Embryonic facial prominence (tissue), 1 donor: Measurements from ENCODE around the gene PCOLCE2.

Experiments used
- DNase-seq: peaks from one replicate; pipeline ENCODE4 v3.0.0-alpha.2; 2016; ENCODE audit errors: extremely low spot score

PCOLCE2 gene, protein sequence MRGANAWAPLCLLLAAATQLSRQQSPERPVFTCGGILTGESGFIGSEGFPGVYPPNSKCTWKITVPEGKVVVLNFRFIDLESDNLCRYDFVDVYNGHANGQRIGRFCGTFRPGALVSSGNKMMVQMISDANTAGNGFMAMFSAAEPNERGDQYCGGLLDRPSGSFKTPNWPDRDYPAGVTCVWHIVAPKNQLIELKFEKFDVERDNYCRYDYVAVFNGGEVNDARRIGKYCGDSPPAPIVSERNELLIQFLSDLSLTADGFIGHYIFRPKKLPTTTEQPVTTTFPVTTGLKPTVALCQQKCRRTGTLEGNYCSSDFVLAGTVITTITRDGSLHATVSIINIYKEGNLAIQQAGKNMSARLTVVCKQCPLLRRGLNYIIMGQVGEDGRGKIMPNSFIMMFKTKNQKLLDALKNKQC

DNA sequence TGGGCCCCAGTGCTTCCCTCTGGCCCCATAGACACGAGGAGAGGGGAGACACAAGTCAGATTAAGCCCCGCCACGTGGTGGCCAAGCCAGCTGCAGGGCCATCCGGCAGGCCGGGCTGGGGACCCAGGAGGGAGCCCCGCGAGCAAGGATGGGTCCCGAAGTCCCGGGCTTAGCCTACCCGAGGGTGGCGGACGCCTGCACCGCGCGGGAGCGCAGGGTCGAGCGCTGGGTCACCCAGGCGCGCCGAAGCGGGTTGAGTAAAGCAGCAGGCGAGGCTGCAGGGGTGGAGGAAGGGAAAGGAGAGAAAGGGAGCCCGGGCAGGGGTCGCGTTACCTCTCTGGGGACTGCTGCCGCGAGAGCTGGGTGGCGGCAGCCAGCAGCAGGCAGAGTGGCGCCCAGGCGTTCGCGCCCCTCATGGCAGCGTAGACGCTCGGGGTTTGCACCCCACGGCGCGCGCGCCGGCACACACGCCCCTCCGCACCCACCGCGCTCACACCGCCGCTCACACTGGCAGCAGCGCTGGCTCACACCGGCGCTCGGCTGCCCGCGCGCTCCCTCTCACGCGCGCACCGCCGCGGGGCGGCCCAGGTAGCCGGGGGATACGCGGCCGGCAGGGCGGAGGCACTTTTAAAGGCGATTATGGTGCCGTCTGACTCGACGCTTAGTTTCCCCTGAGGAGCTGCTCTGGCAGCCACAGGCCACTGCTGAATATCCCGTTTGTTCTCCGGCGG is at the start of gene PCOLCE2:
Gene PCOLCE2, minus strand, starts transcription at position 603 of the 731 bp plus-strand sequence. Its CDS starts 187 bp downstream, at position 416.
- DNase-seq, result no peak

DNA sequence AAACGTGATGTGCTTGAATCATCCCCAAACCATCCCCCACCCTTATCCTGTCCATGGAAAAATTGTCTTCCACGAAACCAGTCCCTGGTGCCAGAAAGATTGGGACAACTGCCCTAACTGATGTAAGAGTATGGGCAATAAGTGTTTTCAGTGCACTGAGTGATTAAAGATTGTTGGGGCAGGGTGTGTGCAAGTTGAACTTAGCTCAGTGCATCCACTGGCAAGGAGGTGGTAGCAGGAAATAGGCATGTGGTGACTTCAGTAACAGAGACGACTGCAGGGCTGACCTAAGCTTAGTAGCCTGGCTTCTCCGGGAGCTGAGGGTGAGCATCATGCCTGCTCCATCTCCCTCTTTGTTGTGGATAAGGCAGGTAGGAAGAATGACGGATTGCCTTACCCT is 47.1 kb upstream of the PCOLCE2 start:
- DNase-seq, result no peak

DNA sequence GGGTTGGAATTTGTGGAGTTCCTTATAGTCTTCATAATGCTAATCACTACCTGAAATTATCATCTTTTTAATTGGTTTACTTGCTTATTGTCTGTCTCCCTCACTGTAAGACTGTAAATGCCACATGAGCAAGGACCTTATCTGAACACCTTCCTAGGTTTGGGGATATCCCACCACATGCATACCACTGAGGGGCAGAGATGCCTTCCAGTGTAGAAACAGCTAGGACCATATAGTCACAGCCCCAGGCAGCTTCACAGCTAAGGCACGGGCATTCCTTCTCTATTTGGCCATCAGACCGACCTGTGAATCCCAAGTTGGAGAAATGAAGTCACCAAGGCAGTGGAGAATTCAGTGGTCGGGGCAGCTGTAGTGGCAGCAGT is 46.0 kb upstream of the PCOLCE2 start:
- no peak for DNase-seq

DNA sequence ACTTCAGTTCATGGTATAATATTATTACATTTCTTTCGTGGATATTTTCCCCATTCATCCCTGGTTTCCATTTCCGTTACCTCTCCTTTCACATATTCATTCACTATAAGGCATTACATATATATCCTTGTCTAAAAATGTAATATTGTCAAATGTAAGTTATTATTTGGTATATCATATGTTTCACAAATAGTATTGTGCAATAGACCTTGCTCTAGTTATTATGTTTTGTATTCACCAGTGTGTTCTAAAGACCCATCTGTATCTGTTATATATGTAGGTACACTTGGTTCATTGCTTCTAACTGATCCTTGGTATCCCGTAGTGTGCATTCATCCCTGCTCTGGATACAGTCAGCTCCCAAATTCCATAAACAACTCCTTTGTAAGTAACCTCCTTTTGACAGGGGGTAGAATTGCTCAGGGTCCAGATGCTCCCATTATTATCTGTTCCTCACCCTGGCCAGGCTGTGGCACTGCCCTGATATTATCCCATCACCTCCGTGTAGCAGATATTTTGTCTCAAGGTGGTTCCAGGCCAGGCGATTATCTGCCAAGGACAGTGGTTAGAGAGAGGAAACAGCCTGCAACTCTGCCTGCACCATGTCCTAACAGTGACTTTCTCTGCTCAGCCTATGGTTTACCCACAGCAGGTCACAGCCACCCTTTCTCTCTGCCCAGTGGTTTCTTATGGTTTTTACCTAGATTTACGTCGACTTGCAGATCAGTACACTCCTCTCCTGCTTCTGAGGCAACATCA is 45.4 kb upstream of the PCOLCE2 start:
- no peak for DNase-seq

DNA sequence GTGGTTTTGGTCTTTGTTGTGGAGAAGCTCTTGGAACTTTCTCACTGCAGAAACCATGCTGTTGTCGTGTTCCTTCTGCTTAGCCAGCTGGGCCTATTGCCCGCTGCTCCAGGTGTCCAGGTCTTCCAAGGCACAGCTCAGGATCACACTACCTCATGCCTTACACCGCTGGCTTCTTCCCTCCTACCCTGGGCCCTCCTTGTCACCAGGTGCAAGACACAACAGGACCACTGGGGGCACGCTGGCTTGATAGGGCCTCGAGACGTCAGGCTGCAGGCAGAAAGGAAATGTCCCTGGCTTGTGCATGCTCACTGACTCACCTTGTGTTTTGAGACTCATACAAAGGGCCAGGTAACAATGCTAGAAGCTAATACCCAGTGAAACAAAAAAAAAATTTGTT is 42.3 kb upstream of the PCOLCE2 start:
- DNase-seq, result no peak

DNA sequence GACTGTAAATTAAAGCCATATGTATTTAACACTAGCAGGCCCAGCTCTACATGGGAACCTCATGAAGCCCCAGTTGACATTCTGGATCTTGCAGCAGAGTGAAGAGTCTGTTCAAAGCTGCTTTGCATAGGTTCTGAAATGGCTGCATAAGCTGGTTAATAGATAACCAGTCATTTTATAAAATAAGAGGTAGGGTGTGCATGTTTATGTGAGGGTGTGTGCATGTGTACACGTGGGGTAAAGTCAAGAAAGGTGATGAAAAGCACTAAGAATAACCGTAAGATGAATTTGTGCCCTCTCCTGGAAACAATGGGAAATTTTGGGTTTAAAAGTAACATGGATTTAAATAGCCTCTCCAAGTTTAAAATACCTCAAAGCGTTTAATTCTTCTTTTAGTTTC is 41.6 kb upstream of the PCOLCE2 start:
- no peak for DNase-seq

DNA sequence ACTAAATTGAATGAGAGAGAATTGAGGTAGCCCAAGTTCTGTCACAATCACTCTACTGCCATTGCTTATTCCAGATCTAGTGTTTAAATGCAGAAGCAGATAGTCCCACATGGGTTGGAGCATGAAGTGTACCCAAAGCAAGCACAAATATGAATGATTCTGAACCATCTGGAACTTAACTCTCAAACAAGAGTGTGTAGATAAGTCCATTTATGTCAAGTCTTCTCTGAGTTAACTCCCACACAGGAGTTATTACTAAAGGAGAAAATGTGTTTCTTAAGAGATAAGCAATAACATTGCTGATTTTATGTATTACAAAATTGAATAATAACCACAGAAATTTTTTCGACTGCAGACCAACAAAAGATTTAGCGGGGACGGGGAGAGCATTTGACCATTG is 41.0 kb upstream of the PCOLCE2 start:
- DNase-seq, result no peak

DNA sequence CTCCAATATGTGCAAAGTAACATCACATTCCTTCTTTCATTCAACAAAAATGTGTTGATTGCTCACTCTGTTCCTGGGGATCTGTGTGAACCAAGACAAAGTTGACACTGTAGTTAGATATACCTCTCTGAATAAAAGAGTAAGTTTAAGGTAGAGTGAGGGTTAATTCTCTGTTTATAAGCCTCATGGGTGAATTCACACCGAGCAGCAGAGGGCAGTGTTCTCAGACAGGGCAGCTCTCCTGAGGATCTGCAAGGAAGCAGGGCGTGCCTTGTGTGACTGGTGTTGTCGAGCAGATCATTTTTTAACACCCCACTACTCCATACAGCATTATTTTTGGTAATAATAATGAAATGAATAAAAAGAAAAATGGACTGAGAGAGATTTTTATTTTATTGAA is 40.2 kb upstream of the PCOLCE2 start:
- DNase-seq, result no peak

DNA sequence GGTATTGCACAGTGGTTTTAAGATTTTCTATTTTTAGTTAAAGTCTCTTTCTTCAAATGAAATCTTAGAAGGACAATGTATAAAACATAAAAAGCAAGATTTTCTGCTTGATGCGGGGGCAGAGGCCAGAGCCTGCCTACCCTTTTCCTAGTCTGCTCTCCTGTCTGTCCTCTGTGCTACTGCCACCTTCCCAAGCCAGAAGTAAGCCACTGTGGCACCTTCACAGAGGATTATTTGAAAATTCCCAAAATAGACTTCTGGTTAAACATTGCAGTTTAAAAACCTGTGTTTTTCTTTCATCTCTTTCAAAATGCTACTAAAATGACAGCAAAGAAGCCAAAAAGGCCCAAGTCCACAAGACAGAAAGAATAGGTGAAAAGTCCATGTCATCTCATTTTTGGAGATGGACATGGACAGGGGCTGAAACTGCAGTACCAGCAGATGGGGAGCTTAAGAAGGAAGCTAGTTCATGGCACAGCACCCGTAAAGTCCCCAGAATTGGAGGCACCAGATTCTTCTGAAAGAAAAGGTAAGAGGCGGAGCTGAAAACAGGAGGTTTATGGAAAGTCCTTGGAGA is 37.6 kb upstream of the PCOLCE2 start:
- no peak for DNase-seq

DNA sequence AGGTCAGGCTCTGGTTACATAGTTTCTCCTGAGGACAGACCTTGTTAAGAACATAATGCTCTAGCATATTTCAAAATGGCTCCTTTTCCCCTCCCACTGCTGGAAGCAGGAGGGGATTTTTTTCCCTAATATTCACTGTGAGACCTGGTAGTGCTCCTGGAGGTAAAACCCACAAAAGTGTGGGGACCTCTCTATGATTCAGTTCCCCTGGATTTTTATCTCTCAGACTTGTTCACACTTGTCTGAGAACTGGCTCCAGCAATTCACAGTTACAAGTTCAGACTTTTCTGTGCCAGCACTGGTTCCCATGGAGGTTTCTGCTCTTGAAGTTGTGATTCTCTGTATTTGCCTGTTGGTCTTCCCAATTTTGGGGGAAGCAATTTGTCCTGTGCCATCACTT is 36.3 kb upstream of the PCOLCE2 start:
- no peak for DNase-seq

DNA sequence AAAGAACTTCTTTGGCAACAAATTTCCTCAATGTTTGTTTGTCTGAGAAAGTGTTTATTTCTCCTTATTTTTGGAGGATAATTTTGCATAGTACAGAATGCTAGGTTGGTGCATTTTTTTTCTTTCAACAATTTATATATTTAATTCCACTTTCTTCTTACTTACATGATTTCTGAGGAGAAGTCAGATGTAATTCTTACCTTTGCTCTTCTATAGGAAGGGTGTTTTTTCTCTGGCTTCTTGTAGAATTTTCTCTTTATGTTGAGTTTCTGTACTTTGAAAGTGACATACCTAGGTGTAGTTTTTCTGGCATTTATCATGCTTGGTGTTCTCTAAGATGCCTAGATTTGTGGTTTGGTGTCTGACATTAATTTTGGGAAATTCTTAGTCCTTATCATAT is 34.8 kb upstream of the PCOLCE2 start:
- no peak for DNase-seq

DNA sequence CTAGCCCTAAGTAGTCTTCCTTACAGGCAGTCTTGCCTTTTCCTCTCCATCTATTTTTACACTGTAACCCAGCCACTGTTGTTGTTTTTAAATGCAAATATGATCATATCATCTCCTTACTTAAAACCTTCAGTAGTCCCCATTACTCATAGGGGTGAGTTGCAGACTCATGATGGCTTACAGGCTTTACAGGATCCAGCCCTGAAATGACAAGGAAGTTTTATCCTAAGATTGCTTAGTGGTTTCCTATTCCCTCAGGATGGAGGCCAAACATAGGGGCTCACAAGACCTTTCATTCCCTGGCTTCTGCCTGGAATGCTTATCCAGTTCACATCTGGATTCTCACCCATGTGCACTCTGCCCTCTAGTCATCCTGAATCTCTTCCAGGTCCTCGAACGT is 27.7 kb upstream of the PCOLCE2 start:
- DNase-seq, result no peak

DNA sequence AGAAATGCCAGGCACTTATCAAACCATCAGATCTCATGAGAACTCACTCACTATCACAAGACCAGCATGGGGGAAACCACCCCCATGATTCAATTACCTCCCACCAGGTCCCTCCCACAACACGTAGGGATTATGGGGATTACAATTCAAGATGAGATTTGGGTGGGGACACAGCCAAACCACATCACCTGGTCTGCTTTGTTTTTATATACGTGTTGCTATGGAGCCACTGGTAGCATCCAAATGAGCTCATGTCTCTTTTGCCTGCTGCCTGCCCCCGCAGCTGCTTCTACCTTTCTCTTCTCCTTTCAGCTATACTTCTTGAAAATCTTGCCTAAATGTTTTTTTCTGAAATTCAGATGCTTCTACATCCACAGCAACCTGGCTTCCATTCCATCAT is 26.8 kb upstream of the PCOLCE2 start:
- no peak for DNase-seq

DNA sequence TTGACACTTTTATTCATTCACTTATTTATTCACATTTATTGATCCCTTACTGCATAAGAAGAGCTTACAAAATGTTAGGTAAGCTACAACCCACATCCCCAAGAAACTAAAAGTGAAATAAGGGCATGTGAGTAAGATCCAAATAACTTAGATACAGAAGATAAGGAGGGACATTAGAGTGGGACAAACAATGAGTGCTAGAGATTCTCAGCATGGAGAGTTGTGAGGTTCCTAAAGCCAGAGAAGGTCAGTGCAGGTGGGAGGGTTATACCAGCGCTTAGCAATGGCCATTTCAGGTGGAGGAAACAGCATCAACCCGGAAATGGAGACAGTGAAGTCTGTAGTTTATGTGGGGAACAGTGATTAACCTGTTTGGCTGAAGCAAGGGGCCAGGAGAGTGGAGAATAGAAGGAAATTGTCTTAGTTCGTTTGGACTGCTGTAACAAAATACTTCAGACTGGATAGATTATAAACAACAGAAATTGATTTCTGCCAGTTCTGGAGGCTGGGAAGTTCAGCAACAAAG is 25.5 kb upstream of the PCOLCE2 start:
- no peak for DNase-seq

DNA sequence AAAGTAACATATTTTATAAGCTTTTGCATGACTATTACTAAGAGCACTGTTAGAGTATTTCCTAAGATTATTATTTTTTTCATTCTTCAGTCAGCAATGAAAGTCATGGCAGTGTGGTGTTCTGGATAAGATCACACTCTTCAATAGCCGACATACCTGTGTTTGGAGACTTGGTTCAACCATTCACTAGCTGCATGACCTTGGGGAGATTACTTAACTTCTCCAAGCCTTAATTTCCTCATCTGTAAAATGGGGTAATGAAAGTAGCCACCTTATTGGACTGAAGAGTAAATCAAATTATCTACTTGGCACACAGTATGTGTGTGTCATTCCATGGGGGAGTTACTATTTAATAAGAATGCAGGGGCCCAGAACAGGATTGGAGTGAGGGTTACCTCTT is 24.5 kb upstream of the PCOLCE2 start:
- no peak for DNase-seq

DNA sequence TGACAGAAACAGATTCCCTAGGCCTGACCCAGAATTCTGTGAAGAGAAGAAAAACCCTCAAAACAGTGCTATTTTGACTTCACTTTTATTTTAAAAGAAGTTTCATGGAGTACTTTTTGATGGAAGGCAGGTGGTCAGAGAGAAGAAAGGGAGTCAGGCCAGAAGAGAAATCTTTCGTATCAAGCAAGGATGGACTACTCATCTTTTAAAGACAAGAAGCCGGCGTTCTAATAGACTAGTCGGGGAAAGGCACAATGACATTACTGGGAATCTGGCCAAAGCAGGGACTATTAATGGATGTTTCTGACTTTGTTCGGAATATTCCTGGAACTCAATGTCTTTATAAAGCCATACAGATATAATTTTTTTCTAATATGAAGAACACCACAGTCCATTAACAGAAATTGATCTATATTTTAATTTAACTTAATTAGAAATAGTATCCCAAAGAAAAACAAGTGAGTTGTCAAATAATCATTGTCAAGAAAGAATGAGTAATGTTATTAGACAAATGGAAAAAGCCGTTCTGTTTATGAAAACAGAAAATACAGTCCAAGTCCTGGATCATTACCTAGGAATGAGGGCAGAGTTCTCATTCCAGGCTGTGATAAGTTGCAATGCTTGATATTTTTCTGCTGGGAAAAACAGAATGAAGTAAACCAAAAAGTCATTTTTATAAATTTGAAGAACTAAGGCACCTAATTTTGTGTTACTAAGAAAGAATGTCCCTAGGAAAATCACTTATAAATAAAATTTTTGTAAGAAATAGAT is 23.7 kb upstream of the PCOLCE2 start:
- DNase-seq, result no peak

DNA sequence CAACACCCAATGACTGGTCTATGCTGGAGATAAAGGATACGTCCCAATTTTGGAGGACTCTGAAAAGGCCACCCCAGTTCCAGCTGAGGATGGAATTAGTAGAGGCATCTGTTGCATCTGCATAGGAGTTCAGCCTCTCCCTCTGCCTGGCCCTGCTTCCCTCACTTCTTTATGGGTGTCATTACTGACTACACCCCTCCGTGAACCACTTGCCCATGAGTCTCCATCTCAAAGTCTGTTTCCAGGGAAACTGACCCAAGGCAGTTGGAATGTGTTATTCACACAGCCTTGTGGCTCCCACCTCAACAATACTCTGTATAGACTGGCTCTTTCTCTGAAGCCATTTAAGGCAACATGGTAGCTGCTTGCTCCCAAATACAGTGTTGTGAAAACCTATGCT is 21.4 kb upstream of the PCOLCE2 start:
- no peak for DNase-seq

DNA sequence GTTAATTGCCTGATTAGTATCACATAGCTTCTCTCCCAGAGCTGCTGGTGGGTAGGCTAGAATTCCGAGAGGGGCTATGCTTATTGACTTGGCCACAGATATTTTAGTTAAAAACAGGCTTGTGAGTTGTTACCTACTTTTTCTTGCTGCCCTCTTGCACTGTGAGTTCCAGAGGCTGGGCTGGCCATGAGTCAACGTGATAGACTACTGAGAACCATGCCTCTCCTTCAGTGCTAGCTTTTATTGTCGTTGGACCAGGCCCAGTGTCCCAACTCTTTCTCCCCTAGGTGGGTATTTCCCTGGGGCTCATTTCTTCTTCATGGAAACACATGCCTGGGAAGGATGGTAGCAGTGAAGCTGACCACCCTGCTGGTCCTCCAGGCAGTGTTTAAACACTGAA is 20.4 kb upstream of the PCOLCE2 start:
- DNase-seq, result no peak

DNA sequence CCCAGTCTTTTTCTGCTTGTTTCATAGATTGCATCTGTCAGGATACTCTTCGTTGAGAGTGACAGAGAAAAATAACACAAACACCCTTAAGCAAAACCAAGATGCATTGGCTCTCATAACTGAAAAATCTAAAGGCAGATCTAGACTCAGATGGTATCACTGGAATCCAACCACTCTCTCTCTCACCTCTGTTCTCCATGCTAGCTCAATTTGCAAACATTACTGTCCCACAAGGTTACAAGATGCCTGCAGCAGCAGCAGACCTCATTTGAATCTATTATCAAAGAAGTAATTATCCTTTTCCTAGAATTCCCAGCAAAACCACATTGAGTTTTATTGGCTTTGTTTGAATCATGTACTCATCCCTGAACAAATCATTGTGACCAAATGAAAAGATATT is 19.1 kb upstream of the PCOLCE2 start:
- no peak for DNase-seq

DNA sequence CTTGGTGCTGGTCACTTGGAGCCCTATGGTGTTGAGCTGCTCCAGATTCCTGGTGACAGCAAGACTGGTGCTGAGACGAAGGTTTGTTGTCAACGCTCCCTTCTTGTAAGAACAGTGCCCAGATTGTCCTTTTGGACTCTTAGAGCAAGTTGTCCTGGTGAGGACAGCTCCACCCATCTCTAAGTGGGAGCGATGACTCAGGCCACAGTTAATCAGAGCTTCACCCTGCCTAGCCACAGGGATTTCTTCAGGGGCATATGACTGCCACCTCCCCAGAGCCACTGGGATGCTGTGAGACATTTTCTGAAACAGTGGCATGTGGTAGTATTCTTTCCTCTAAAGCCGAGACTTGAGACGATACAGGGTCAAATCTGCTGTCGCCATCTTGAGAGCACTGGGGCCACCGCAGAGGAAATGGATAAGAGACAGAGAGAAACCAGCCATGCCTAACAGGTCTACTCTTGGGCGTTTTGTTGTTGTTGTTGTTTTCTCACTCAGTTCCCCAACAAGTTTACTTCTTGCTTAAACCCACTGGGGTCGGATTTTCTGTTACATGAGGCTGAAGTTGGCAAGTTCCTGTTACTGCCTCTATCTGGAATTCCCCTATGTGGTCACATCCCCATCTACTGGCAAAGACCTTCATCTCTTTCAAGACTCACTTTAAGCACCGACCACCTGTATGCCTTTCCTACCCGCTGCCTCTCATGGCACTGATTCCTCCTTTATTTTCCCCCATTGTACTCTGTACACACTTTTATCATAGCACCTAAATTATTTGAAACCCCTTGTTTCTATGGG is 16.0 kb upstream of the PCOLCE2 start:
- no peak for DNase-seq
